Progenitor cell of endocrine pancreas (in vitro differentiated cells): ENCODE measurements around the gene VEGFB. TPM values are rescaled to one million over a fixed set of nuclear protein-coding genes. Genes with fewer than 3 reads are reported as not detected.
A peak's percentile ranks its signal among the peaks of the same experiment; 100 is the strongest.

Experiments
- DNase-seq: peaks from one replicate; pipeline ENCODE4 v3.0.0; 2021; ENCODE audit warnings: low spot score; ENCODE audit not compliant: unreplicated experiment
- H3K27ac Mint-ChIP-seq: 2 replicates; pipeline ENCODE4 v1.8.0; 2021; ENCODE audit warnings: mild to moderate bottlenecking, moderate library complexity, mixed read lengths
- H3K27me3 Mint-ChIP-seq: 2 replicates; pipeline ENCODE4 v1.8.0; 2021; ENCODE audit warnings: mixed read lengths
- H3K36me3 Mint-ChIP-seq: 2 replicates; pipeline ENCODE4 v1.8.0; 2022; ENCODE audit warnings: mixed read lengths; ENCODE audit not compliant: insufficient read depth
- H3K4me1 Mint-ChIP-seq: 2 replicates; pipeline ENCODE4 v1.8.0; 2021; ENCODE audit warnings: low read depth, mixed read lengths
- H3K4me3 Mint-ChIP-seq: 2 replicates; pipeline ENCODE4 v1.8.0; 2021; ENCODE audit warnings: low read depth, mild to moderate bottlenecking, moderate library complexity, mixed read lengths
- H3K9me3 Mint-ChIP-seq: 2 replicates; pipeline ENCODE4 v1.8.0; 2021; ENCODE audit warnings: low read depth, mixed read lengths
- total RNA-seq: library from RNA; stranded (reverse); gene quantifications from 2 replicates; pipeline ENCODE4 v1.2.1, GENCODE V29; 2021
- TF ChIP-seq, protein P1 (sequence below): fragments of 200-600 bp; sonication (generic); IDR thresholded peaks from one replicate; pipeline ENCODE4 v1.5.0; 2021; ENCODE audit warnings: antibody characterized with exemption, mild to moderate bottlenecking; ENCODE audit not compliant: unreplicated experiment

The VEGFB gene
- total RNA-seq, 1 donor from 2014 or later: 68.2 TPM

DNA sequence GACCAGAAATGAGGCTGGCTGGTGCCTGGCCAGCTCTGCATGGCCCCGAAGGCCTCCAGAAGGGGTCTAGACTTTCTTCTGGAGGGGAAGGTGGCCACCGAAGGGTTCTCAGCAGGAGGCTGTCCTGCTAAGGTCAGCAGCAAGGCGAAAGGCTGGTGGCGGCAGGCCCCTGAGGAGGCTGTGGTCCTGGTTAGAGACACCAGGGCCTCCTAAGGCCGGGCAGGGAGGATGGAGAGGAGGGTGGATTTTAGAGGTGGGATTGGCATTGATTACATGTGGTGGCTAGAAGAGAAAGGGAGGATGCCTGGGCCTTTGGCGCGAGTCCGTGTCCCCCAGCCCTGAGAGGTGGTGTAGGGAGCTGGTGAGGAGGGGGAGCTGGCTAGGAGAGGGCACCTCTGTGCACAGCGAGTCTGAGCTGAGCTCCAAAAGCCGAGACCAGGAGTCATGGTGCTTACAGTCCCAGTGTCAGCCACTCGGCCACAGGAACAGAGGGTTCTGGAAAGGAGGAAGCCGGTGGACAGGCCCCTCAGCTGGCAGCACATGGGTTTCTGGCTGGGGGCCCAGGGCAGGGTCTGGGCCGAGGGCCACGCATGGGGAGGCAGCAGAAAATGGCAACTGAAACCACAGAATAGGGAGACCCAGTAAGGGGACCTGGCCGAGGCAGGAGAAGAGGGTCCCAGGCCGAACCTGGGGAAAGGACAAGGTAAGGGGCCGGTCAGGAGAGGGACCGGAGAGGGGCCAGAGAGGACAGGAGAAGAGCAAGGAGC is 25.4 kb upstream of the VEGFB start:
- DNase-seq: no peak
- no peaks in the 10 kb centered on the region for H3K9me3 Mint-ChIP-seq
- H3K27me3 Mint-ChIP-seq: no peaks in the 10 kb centered on the region
- no peak overlapping the region for H3K4me3 Mint-ChIP-seq
- H3K36me3 Mint-ChIP-seq: peaks cover 6% of the 10 kb centered on the region
- TF ChIP-seq, protein P1, sequence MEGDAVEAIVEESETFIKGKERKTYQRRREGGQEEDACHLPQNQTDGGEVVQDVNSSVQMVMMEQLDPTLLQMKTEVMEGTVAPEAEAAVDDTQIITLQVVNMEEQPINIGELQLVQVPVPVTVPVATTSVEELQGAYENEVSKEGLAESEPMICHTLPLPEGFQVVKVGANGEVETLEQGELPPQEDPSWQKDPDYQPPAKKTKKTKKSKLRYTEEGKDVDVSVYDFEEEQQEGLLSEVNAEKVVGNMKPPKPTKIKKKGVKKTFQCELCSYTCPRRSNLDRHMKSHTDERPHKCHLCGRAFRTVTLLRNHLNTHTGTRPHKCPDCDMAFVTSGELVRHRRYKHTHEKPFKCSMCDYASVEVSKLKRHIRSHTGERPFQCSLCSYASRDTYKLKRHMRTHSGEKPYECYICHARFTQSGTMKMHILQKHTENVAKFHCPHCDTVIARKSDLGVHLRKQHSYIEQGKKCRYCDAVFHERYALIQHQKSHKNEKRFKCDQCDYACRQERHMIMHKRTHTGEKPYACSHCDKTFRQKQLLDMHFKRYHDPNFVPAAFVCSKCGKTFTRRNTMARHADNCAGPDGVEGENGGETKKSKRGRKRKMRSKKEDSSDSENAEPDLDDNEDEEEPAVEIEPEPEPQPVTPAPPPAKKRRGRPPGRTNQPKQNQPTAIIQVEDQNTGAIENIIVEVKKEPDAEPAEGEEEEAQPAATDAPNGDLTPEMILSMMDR: no peak
- no peaks in the 10 kb centered on the region for H3K4me1 Mint-ChIP-seq
- H3K27ac Mint-ChIP-seq: no peak overlapping the region

DNA sequence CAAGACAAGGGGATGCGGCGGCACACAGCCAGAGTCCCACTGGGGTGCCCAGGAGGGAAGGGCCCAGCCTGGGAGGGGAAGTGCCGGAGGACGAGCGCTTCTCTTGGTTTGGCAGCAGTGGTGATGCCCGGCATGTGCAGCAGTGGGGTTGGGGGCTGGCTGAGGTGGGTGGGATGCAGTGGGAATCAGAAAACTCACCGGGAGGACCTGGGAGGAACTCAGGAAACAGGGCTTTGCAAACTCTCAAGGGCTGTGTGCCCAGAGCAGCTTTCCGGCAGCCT is 24.9 kb upstream of the VEGFB start:
- Mint-ChIP-seq H3K27me3 (no peaks in the 10 kb centered on the region), H3K27ac (no peak overlapping the region), H3K36me3 (peaks cover 2% of the 10 kb centered on the region), H3K9me3 (no peaks in the 10 kb centered on the region), H3K4me1 (no peaks in the 10 kb centered on the region), H3K4me3 (no peak overlapping the region)
- TF ChIP-seq, protein P1: no peak
- no peak for DNase-seq

- H3K27me3 Mint-ChIP-seq: no peaks in the 10 kb centered on the region
- TF ChIP-seq, protein P1: no peak
- peak overlapping the region; percentile 82 for H3K27ac Mint-ChIP-seq
- no peak overlapping the region for H3K4me3 Mint-ChIP-seq
- H3K4me1 Mint-ChIP-seq: no peaks in the 10 kb centered on the region
- DNase-seq: no peak
- no peaks in the 10 kb centered on the region for H3K9me3 Mint-ChIP-seq
- H3K36me3 Mint-ChIP-seq: peaks cover 4% of the 10 kb centered on the region
These were observed 23.9 kb upstream of the VEGFB start for GRCh38 chr11:64210301-64211020.

- Mint-ChIP-seq H3K36me3 (peaks cover 4% of the 10 kb centered on the region), H3K4me1 (no peaks in the 10 kb centered on the region), H3K27me3 (no peaks in the 10 kb centered on the region), H3K9me3 (no peaks in the 10 kb centered on the region), H3K4me3 (no peak overlapping the region), H3K27ac (no peak overlapping the region)
- DNase-seq: no peak
- TF ChIP-seq, protein P1: no peak
These were observed 23.1 kb upstream of the VEGFB start for GRCh38 chr11:64211181-64211872.

DNA sequence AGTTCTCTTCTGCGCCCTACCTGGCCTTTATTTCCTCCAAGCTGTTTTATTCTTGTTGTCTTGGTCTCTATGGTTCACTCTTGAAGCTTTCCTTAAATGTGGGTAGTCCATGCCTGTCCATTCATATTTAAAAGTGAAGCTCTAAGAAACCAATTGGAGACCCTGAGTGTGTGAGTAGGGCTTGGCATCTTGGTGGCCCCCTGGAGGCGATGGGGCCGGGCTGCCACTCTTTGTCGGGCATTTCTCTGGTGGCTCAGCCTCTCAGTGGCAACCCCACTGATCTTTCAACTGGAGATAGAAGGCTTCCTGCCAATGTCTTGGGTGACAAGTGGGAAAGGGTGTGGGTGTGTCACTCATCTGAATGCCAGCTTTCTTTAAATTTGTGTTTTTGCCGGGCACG is 17.5 kb upstream of the VEGFB start:
- Mint-ChIP-seq H3K9me3 (no peaks in the 10 kb centered on the region), H3K36me3 (peaks cover 8% of the 10 kb centered on the region), H3K4me3 (no peak overlapping the region), H3K27me3 (no peaks in the 10 kb centered on the region), H3K4me1 (peaks cover 6% of the 10 kb centered on the region), H3K27ac (no peak overlapping the region)
- no peak for DNase-seq
- TF ChIP-seq, protein P1: no peak
